Mesothelial cell of epicardium (in vitro differentiated cells): Measurements from ENCODE around the gene RTN4IP1. TPM values are rescaled to one million over a fixed set of nuclear protein-coding genes. Genes with fewer than 3 reads are reported as not detected.

Source experiments
- DNase-seq, 2 experiments: peaks; one replicate each; pipeline ENCODE4 v3.0.0; 2021; ENCODE audit warnings: low spot score in 2 of 2; ENCODE audit not compliant: unreplicated experiment in 2 of 2
- H3K27ac Mint-ChIP-seq: 2 replicates; pipeline ENCODE4 v1.8.0; 2021; ENCODE audit warnings: mixed read lengths
- H3K27me3 Mint-ChIP-seq: 2 replicates; pipeline ENCODE4 v1.8.0; 2021; ENCODE audit warnings: low read depth, mixed read lengths
- H3K36me3 Mint-ChIP-seq: 2 replicates; pipeline ENCODE4 v1.8.0; 2021; ENCODE audit warnings: mixed read lengths
- H3K4me1 Mint-ChIP-seq: 2 replicates; pipeline ENCODE4 v1.8.0; 2021; ENCODE audit warnings: mixed read lengths
- H3K4me3 Mint-ChIP-seq: 2 replicates; pipeline ENCODE4 v1.8.0; 2021; ENCODE audit warnings: mild to moderate bottlenecking, moderate library complexity, mixed read lengths
- H3K9me3 Mint-ChIP-seq: 2 replicates; pipeline ENCODE4 v1.8.0; 2021; ENCODE audit warnings: mixed read lengths
- total RNA-seq: library from RNA; stranded (reverse); gene quantifications from 3 replicates; pipeline ENCODE4 v1.2.1, GENCODE V29; 2021
- TF ChIP-seq, protein P1 (sequence below): fragments of 200-600 bp; sonication (generic); IDR thresholded peaks from one replicate; pipeline ENCODE4 v1.5.0; 2021; ENCODE audit warnings: antibody characterized with exemption; ENCODE audit not compliant: unreplicated experiment

Gene RTN4IP1
- total RNA-seq, 1 donor from 2014 or later, result 6.8 TPM

DNA sequence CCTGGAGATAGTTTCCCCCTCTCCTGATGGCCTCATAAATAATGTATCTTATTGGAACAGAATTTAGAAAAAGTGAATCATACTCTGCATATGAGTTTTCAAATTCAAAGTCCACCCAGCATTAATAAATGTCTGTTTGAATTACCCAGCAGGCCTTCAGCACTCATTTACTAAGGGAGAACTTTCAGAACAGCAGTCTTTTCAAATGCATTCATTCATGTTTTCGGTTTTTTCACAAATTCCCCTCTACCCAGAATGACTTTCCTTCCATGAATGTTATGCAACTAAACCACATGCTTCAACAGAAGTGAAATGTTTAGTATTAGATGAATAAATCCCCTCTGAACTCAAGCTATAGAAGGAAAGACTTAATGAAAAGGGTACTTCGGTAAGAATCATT lies 92.4 kb downstream of the RTN4IP1 start:
- H3K27ac Mint-ChIP-seq, result no peak overlapping the region
- peaks cover 7% of the 10 kb centered on the region for H3K27me3 Mint-ChIP-seq
- H3K9me3 Mint-ChIP-seq, result no peaks in the 10 kb centered on the region
- no peak overlapping the region for H3K4me3 Mint-ChIP-seq
- no peak for DNase-seq
- no peaks in the 10 kb centered on the region for H3K36me3 Mint-ChIP-seq
- TF ChIP-seq, protein P1, sequence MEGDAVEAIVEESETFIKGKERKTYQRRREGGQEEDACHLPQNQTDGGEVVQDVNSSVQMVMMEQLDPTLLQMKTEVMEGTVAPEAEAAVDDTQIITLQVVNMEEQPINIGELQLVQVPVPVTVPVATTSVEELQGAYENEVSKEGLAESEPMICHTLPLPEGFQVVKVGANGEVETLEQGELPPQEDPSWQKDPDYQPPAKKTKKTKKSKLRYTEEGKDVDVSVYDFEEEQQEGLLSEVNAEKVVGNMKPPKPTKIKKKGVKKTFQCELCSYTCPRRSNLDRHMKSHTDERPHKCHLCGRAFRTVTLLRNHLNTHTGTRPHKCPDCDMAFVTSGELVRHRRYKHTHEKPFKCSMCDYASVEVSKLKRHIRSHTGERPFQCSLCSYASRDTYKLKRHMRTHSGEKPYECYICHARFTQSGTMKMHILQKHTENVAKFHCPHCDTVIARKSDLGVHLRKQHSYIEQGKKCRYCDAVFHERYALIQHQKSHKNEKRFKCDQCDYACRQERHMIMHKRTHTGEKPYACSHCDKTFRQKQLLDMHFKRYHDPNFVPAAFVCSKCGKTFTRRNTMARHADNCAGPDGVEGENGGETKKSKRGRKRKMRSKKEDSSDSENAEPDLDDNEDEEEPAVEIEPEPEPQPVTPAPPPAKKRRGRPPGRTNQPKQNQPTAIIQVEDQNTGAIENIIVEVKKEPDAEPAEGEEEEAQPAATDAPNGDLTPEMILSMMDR, result no peak
- H3K4me1 Mint-ChIP-seq, result peaks cover 23% of the 10 kb centered on the region

DNA sequence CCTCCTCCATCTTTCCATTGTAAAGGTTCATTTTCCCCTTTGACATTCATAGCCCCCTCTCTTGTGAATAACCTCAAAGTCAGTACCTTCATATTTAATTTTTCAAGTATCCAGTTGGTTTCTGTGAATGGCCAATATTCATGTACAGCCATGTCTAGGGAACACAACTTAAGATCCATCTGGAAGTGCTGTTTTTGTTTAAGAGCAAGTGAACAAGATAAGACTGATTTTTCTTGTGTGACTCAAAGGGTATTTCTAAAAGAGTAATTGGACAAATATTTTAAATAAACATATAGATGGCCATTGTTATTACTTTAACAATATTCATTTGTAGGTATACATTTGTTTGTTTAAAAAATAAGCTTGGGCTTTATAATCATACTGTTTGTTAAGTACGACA lies 92.9 kb downstream of the RTN4IP1 start:
- no peak overlapping the region for H3K4me3 Mint-ChIP-seq
- H3K36me3 Mint-ChIP-seq, result no peaks in the 10 kb centered on the region

DNA sequence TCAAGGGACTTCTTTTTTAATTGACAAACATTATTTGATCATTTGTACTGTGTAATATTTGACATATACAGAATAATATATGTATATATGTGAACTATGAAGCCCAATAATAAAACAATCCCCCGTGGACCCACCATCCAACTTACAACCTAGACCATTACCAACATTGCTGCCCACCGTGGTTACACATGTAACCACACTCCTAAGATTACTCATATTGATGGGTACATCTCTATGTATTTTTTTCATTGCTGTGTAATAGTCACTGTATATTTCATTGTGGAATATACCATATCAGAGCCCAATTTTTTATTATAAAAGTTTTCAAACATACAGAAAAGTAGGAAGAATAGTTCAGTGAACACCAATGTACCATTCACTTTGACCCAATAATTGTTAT lies 94.3 kb downstream of the RTN4IP1 start:
- H3K27ac Mint-ChIP-seq, result no peak overlapping the region
- TF ChIP-seq, protein P1, result no peak
- no peaks in the 10 kb centered on the region for H3K36me3 Mint-ChIP-seq
- peaks cover 12% of the 10 kb centered on the region for H3K4me1 Mint-ChIP-seq
- H3K4me3 Mint-ChIP-seq, result no peak overlapping the region
- H3K27me3 Mint-ChIP-seq, result peaks cover 7% of the 10 kb centered on the region
- H3K9me3 Mint-ChIP-seq, result no peaks in the 10 kb centered on the region
- DNase-seq, result no peak

More for the DNA sequence above, 92.9 kb downstream of the RTN4IP1 start:
- H3K9me3 Mint-ChIP-seq, result no peaks in the 10 kb centered on the region
- H3K4me1 Mint-ChIP-seq, result peaks cover 23% of the 10 kb centered on the region
- H3K27ac Mint-ChIP-seq, result no peak overlapping the region
- DNase-seq, result no peak
- TF ChIP-seq, protein P1, result no peak
- peaks cover 7% of the 10 kb centered on the region for H3K27me3 Mint-ChIP-seq

DNA sequence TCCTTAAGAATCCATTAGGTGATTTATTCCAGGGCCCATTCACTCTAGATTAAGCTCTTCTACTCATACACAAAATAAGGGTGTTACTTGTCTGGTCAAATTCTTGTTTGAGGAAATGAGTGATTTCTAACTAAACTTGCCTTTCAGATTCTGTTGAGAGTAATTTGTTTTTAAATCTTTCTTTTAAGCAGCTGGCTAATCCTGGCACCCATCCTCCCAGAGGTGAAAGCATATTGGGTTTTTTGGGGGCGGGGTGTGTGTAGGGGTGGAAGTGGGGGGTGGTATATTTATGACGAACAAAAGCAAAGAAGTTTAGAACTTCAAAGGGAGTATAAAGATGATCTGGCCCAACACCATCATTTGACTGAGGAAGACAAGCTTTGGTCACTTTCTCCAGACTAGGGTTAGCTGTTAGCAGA lies 94.7 kb downstream of the RTN4IP1 start:
- DNase-seq, result no peak
- Mint-ChIP-seq H3K9me3 (no peaks in the 10 kb centered on the region), H3K4me1 (peaks cover 8% of the 10 kb centered on the region), H3K27ac (no peak overlapping the region), H3K36me3 (no peaks in the 10 kb centered on the region), H3K27me3 (peaks cover 7% of the 10 kb centered on the region), H3K4me3 (no peak overlapping the region)
- TF ChIP-seq, protein P1, result no peak

DNA sequence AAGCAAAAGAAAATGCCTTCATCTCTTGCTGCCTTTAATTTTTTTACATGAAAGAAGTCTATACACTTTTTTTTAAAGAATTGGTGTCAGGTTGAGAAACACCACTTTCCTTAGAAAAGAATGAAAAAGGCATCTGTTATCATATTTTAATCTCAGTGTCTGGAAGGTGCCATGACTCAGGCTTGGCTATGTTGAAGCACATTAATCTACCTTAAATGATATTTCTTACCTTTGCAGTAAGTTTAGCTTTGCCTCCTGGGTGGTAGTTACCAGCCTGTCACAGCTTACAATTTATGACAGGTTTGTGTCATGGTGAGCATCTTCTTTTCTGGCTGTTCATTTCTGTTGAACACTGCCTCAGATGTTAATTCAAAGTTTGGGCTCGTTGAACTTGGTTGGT lies 95.3 kb downstream of the RTN4IP1 start:
- no peaks in the 10 kb centered on the region for H3K9me3 Mint-ChIP-seq
- H3K36me3 Mint-ChIP-seq, result no peaks in the 10 kb centered on the region
- no peak for DNase-seq
- TF ChIP-seq, protein P1, result no peak
- H3K27me3 Mint-ChIP-seq, result peaks cover 7% of the 10 kb centered on the region
- no peak overlapping the region for H3K27ac Mint-ChIP-seq
- peaks cover 6% of the 10 kb centered on the region for H3K4me1 Mint-ChIP-seq
- H3K4me3 Mint-ChIP-seq, result no peak overlapping the region

DNA sequence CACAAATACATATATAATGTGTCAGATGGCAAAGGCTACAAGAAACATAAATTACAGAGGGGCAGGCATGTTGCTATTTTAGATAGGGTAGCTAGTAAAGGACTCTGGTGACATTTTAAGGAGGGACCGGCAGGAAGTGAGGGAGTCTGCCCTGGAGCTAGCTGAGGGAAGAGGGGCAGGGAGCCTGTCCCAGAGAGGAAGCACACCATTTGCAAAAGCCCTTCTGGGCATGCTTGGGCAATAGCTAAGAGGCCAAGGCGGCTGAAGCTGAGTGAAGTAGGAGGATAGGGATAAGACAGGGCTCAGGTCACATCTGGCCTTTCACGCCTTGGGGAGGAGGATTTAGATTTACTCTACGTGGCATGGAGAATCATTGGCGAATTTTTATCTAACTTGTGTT lies 96.2 kb downstream of the RTN4IP1 start:
- no peaks in the 10 kb centered on the region for H3K9me3 Mint-ChIP-seq
- H3K36me3 Mint-ChIP-seq, result no peaks in the 10 kb centered on the region
- H3K4me1 Mint-ChIP-seq, result peaks cover 6% of the 10 kb centered on the region
- H3K27me3 Mint-ChIP-seq, result peaks cover 7% of the 10 kb centered on the region
- no peak overlapping the region for H3K27ac Mint-ChIP-seq
- TF ChIP-seq, protein P1, result no peak
- no peak for DNase-seq
- no peak overlapping the region for H3K4me3 Mint-ChIP-seq
